ENCODE data around the gene HOXB2.

- TF ChIP-seq CTCF (IDR thresholded peaks at IDR 0.05): no peak
- peak; percentile 97 for TF ChIP-seq EZH2 (IDR thresholded peaks at IDR 0.05)
Measured at GRCh38 chr17:48542114-48542656, 2.7 kb downstream of the HOXB2 start.

Measured in neural progenitor cell (in vitro differentiated cells).